K562 (cell line): Measurements from ENCODE around the gene LHPP. TPM values are rescaled to one million over a fixed set of nuclear protein-coding genes. Genes with fewer than 3 reads are reported as not detected.
A peak's percentile ranks its signal among the peaks of the same experiment; 100 is the strongest.

ENCODE experiments used
- ATAC-seq: fragments of 200-7000 bp; cut with Tn5 transposase; 3 replicates; pipeline ENCODE4 v1.9.1; 2020; ENCODE audit warnings: moderate library complexity
- BruUV-seq: library from RNA; stranded (reverse); fragments of 400-500 nt; replicated peaks from 2 replicates; lab custom pipeline; 2021; lab: Mats Ljungman, UMichigan
- CTCF ChIA-PET: fragments of 300-600 bp; formaldehyde crosslinking; extraction: SDS; loops from one replicate; lab custom pipeline; 2021; ENCODE audit warnings: low intra/inter-chr PET ratio; lab: Yijun Ruan, JAX
- POLR2A ChIA-PET: fragments of 300-600, 350-650 bp; sonication (Branson Sonifier 250); formaldehyde crosslinking; extraction: SDS; loops from one replicate; lab custom pipeline; 2021; ENCODE audit warnings: antibody characterized with exemption, inconsistent platforms; lab: Yijun Ruan, JAX
- DNase-seq, 4 experiments: peaks; one replicate each; pipeline versions ENCODE4 v3.0.0 to v3.0.0-alpha.2; 2011 to 2018; ENCODE audit warnings: low spot score in 3 of 4, mixed read lengths in 3 of 4; ENCODE audit errors: extremely low read depth in 1 of 4
- FAIRE-seq: peaks from 2 replicates; lab custom pipeline; 2011; peaks lifted over from hg19 to GRCh38; lab: Jason Lieb, UNC
- H2AFZ ChIP-seq: 2 replicates; pipeline ENCODE4 v1.6.0; 2011; ENCODE audit warnings: low read depth, low read length, control low read depth, inconsistent platforms
- H3K27ac ChIP-seq: fragments of 200-600 bp; 3 replicates; pipeline ENCODE4 v1.8.0; 2011; ENCODE audit warnings: low read depth, mild to moderate bottlenecking, control low read depth, inconsistent platforms, low read length, moderate library complexity, mixed read lengths; ENCODE audit errors: extremely low read depth
- H3K27me3 ChIP-seq, 2 experiments: fragments of 300-600 bp in 1 of 2; 2 replicates in 1 of 2; 3 replicates in 1 of 2; pipeline versions ENCODE4 v1.6.0 to v1.8.0; 2011; ENCODE audit warnings: inconsistent platforms in 2 of 2, low read length in 2 of 2, mild to moderate bottlenecking in 1 of 2, mixed read lengths in 1 of 2, moderate library complexity in 1 of 2; ENCODE audit not compliant: control insufficient read depth in 2 of 2, insufficient read depth in 2 of 2
- H3K36me3 ChIP-seq: fragments of 300-600 bp; 3 replicates; pipeline ENCODE4 v1.8.0; 2011; ENCODE audit warnings: mild to moderate bottlenecking, low read length, inconsistent platforms; ENCODE audit not compliant: control insufficient read depth, insufficient read depth
- H3K4me1 ChIP-seq, 2 experiments: fragments of 200-600 bp in 1 of 2; replicated peaks in 1 of 2; 2 replicates in 1 of 2; 3 replicates in 1 of 2; pipeline versions ENCODE4 v1.5.1 to v1.8.0; 2011; ENCODE audit warnings: inconsistent platforms in 2 of 2, low read length in 2 of 2, mild to moderate bottlenecking in 1 of 2, mixed read lengths in 1 of 2, moderate library complexity in 1 of 2; ENCODE audit not compliant: control insufficient read depth in 2 of 2, insufficient read depth in 2 of 2
- H3K4me2 ChIP-seq: 2 replicates; pipeline ENCODE4 v1.6.1; 2011; ENCODE audit warnings: low read length, control low read depth, inconsistent platforms, mixed read lengths; ENCODE audit not compliant: insufficient read depth
- H3K4me3 ChIP-seq: fragments of 200-600 bp; sonication (generic), shearing (Covaris generic); 2 replicates; pipeline ENCODE4 v1.5.1; 2016; ENCODE audit warnings: control low read depth, inconsistent platforms
- H3K79me2 ChIP-seq: fragments of 200-600 bp; 3 replicates; pipeline ENCODE4 v1.8.0; 2011; ENCODE audit warnings: low read length, inconsistent platforms; ENCODE audit not compliant: control insufficient read depth, insufficient read depth
- H3K9ac ChIP-seq, 2 experiments: 2 replicates each; pipeline versions ENCODE4 v1.6.0 to v1.6.1; 2011; ENCODE audit warnings: low read depth in 2 of 2, low read length in 2 of 2, control low read depth in 1 of 2, inconsistent platforms in 1 of 2, mild to moderate bottlenecking in 1 of 2, mixed read lengths in 1 of 2; ENCODE audit not compliant: insufficient read depth in 1 of 2
- H3K9me1 ChIP-seq: one replicate; pipeline ENCODE4 v1.6.0; 2011; ENCODE audit warnings: inconsistent platforms, mild to moderate bottlenecking, low read length, moderate library complexity; ENCODE audit not compliant: control insufficient read depth, insufficient read depth
- H3K9me3 ChIP-seq: replicated peaks from 2 replicates; pipeline ENCODE4 v1.5.1; 2011; ENCODE audit warnings: low read depth, low read length, inconsistent platforms; ENCODE audit not compliant: control insufficient read depth, insufficient read depth
- H4K20me1 ChIP-seq: replicated peaks from 2 replicates; pipeline ENCODE4 v1.6.1; 2011; ENCODE audit warnings: low read length, inconsistent platforms, mixed read lengths; ENCODE audit not compliant: control insufficient read depth, insufficient read depth
- ATF7 ChIP-seq: fragments of 450-650 bp; IDR thresholded peaks from 2 replicates; pipeline ENCODE4 v1.7.1; 2014; ENCODE audit warnings: mild to moderate bottlenecking, moderate library complexity
- CBX2 ChIP-seq: fragments of 200-600 bp; sonication (generic); IDR thresholded peaks from one replicate; pipeline ENCODE4 v1.6.1; 2012; ENCODE audit warnings: mild to moderate bottlenecking, low read length, inconsistent platforms; ENCODE audit not compliant: insufficient read depth, poor library complexity, severe bottlenecking
- PKNOX1 ChIP-seq: fragments of 450-650 bp; IDR thresholded peaks from 2 replicates; pipeline ENCODE4 v1.6.1; 2016
- STAT5A ChIP-seq: IDR thresholded peaks from 2 replicates; pipeline ENCODE4 v1.6.1; 2012; ENCODE audit warnings: low read length, inconsistent platforms, borderline replicate concordance
- WHSC1 ChIP-seq: IDR thresholded peaks from one replicate; pipeline ENCODE4 v1.6.1; 2012; ENCODE audit warnings: low read length, control low read depth, inconsistent platforms
- ZFPM2 ChIP-seq: fragments of 250-450 bp; sonication (Bioruptor Pico); IDR thresholded peaks from 2 replicates; pipeline ENCODE4 v1.5.1; 2022; ENCODE audit warnings: mild to moderate bottlenecking
- WGBS: fragments of 100-300 bp; shearing (Covaris generic); methylation state at CpG from one replicate; pipeline ENCODE4 v1.1.6; 2016; ENCODE audit warnings: low coverage, mixed read lengths; ENCODE audit not compliant: insufficient coverage; ENCODE audit errors: missing lambda C conversion rate; 5-methylcytosine and 5-hydroxymethylcytosine counted together
- in situ Hi-C: fragments of 300-500 bp; cut with MboI; formaldehyde crosslinking; loops from 4 replicates; pipeline ENCODE4 v1.15.0; 2018; ENCODE audit warnings: inconsistent platforms, mixed read lengths
- intact Hi-C: fragments of 100-400 bp; cut with micrococcal nuclease; formaldehyde crosslinking; loops from 2 replicates; pipeline ENCODE4 v1.14.2; 2022
- polyA plus RNA-seq, 8 experiments: library from polyadenylated mRNA; depleted of rRNA in 4 of 8; stranded (reverse) in 5 of 8; unstranded in 3 of 8; fragments of >200 nt; fragmentation: Nextera tagmentation in 2 of 8; fragmentation: Illumina TruSeq in 1 of 8; extraction: Ambion mirVana in 2 of 8; extraction: Trizol in 1 of 8; gene quantifications; 2 replicates each; pipeline versions ENCODE4 v1.2.1 to v1.2.3, GENCODE V29; 2011 to 2014; ENCODE audit warnings: inconsistent platforms in 1 of 8, missing spikeins in 1 of 8
- total RNA-seq, 7 experiments: library from RNA; depleted of rRNA in 6 of 7; stranded (reverse); fragments of >200 nt in 6 of 7; fragmentation: Illumina TruSeq in 2 of 7; extraction: Trizol in 2 of 7; gene quantifications; 2 replicates each; pipeline versions ENCODE4 v1.2.1 to v1.2.3, GENCODE V29; 2011 to 2021; ENCODE audit warnings: low replicate concordance in 1 of 7

LHPP gene
- total and polyA plus RNA-seq, 9 of the 15 experiments (the other 6 are each of a cell fraction or from before 2014, with no cell fraction given): 0.34 to 7.4 (median 3.0) TPM

- no peaks in the 10 kb centered on the region for H4K20me1 ChIP-seq
- H3K36me3 ChIP-seq: peaks cover 11% of the 10 kb centered on the region; the same call in 1 of the 3 replicates
- H2AFZ ChIP-seq: no peak overlapping the region
- no peaks in the 10 kb centered on the region; a peak in 1 of 5 replicates for H3K4me1 ChIP-seq
- H3K9me3 ChIP-seq: no peaks in the 10 kb centered on the region
- in situ Hi-C loops: no loop called here
- no peak for FAIRE-seq
- ATAC-seq: no peak
- H3K9ac ChIP-seq: no peak overlapping the region
- WGBS: 87% methylated on average over 2 of the region's 2 CpGs
- no peaks in the 10 kb centered on the region for H3K9me1 ChIP-seq
- H3K27me3 ChIP-seq: no peaks in the 10 kb centered on the region
- DNase-seq: no peak
- H3K27ac ChIP-seq: no peak overlapping the region
- CTCF ChIA-PET: no interaction called here
- no peak overlapping the region for H3K4me2 ChIP-seq
- H3K79me2 ChIP-seq: no peaks in the 10 kb centered on the region; the same call in 2 of the 3 replicates
- POLR2A ChIA-PET: no interaction called here
- H3K4me3 ChIP-seq: no peak overlapping the region
- no TSS peak for BruUV-seq
- intact Hi-C loops: no loop called here
- TF ChIP-seq ZFPM2 (CRISPR knock-in tag): no peak
- TF ChIP-seq ATF7: no peak
- TF ChIP-seq CBX2: no peak
- TF ChIP-seq, all 486 proteins: peak for 0
Measured at GRCh38 chr10:124659380-124659779, 197.8 kb downstream of the LHPP start.

- Histone ChIP-seq H3K79me2 (no peaks in the 10 kb centered on the region; the same call in 2 of the 3 replicates), H3K9me1 (no peaks in the 10 kb centered on the region), H2AFZ (no peak overlapping the region), H3K4me2 (no peak overlapping the region), H3K9ac (no peak overlapping the region), H3K27me3 (no peaks in the 10 kb centered on the region), H3K4me3 (no peak overlapping the region), H4K20me1 (no peaks in the 10 kb centered on the region), H3K4me1 (no peaks in the 10 kb centered on the region; a peak in 1 of 5 replicates), H3K27ac (no peak overlapping the region), H3K9me3 (no peaks in the 10 kb centered on the region), H3K36me3 (peaks cover 11% of the 10 kb centered on the region; the same call in 1 of the 3 replicates)
- FAIRE-seq (no peak), ATAC-seq (no peak), DNase-seq (no peak)
- in situ Hi-C loops (no loop called here), intact Hi-C loops (no loop called here)
- no TSS peak for BruUV-seq
- ChIA-PET CTCF (no interaction called here), POLR2A (interaction anchor here (0.6 to 1.0 kb wide), 2 partner anchors 24 to 28 kb away, joined by 3 to 5 read pairs; no protein-coding TSS in a partner anchor)
- 84% methylated on average over 5 of the region's 12 CpGs for WGBS
- no peak for TF ChIP-seq WHSC1
- no peak for TF ChIP-seq STAT5A
- TF ChIP-seq PKNOX1: 0 out of 2 replicates have a peak, but pooled peaks have one; percentile 12
Measured at GRCh38 chr10:124660404-124661125, 198.9 kb downstream of the LHPP start.
